ENCODE results near the gene GPR12.

- TF ChIP-seq EZH2 (optimal IDR thresholded peaks at IDR 0.05; ENCODE audit: low read depth, low read length) = no peak
- TF ChIP-seq, protein P1, sequence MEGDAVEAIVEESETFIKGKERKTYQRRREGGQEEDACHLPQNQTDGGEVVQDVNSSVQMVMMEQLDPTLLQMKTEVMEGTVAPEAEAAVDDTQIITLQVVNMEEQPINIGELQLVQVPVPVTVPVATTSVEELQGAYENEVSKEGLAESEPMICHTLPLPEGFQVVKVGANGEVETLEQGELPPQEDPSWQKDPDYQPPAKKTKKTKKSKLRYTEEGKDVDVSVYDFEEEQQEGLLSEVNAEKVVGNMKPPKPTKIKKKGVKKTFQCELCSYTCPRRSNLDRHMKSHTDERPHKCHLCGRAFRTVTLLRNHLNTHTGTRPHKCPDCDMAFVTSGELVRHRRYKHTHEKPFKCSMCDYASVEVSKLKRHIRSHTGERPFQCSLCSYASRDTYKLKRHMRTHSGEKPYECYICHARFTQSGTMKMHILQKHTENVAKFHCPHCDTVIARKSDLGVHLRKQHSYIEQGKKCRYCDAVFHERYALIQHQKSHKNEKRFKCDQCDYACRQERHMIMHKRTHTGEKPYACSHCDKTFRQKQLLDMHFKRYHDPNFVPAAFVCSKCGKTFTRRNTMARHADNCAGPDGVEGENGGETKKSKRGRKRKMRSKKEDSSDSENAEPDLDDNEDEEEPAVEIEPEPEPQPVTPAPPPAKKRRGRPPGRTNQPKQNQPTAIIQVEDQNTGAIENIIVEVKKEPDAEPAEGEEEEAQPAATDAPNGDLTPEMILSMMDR (IDR thresholded peaks at IDR 0.05; ENCODE audit: low read length) = no peak
- TF ChIP-seq EZH2phosphoT487 (IDR thresholded peaks at IDR 0.05; ENCODE audit: low read length) = no peak
Measured at GRCh38 chr13:26771796-26772195, 11.2 kb upstream of the GPR12 start.

Measured in MM.1S (cell line).